SK-N-SH treated with all-trans-retinoic acid at 6 μM for 48 hours (cell line): Measurements from ENCODE around the gene ATN1.

Experiments
- ATAC-seq: fragments of 200-7000 bp; cut with Tn5 transposase; 3 replicates; pipeline ENCODE4 v1.9.1; 2020; ENCODE audit warnings: mild to moderate bottlenecking, moderate library complexity
- ARNTL ChIP-seq: fragments of 450-650 bp; formaldehyde crosslinking; IDR thresholded peaks from 2 replicates; pipeline ENCODE4 v1.5.0; 2020; ENCODE audit warnings: low read depth, mild to moderate bottlenecking, moderate library complexity, borderline replicate concordance
- CSDC2 ChIP-seq: fragments of 250-450 bp; sonication (Bioruptor Pico); IDR thresholded peaks from 2 replicates; pipeline ENCODE4 v1.5.0; 2020; ENCODE audit warnings: mild to moderate bottlenecking, moderate library complexity
- ESRRG ChIP-seq: fragments of 250-450 bp; sonication (Bioruptor Pico); IDR thresholded peaks from 2 replicates; pipeline ENCODE4 v1.6.1; 2021; ENCODE audit warnings: mild to moderate bottlenecking
- GLIS3 ChIP-seq: fragments of 250-450 bp; sonication (Bioruptor Pico); IDR thresholded peaks from 2 replicates; pipeline ENCODE4 v1.5.0; 2020; ENCODE audit warnings: mild to moderate bottlenecking, moderate library complexity
- ISL1 ChIP-seq: fragments of 250-450 bp; sonication (Bioruptor Pico); IDR thresholded peaks from 2 replicates; pipeline ENCODE4 v2.1.2; 2022; ENCODE audit warnings: mild to moderate bottlenecking, moderate library complexity
- OSR1 ChIP-seq: fragments of 250-450 bp; sonication (Bioruptor Pico); IDR thresholded peaks from 2 replicates; pipeline ENCODE4 v1.8.0; 2022; ENCODE audit warnings: moderate library complexity, mild to moderate bottlenecking, inconsistent platforms
- PPARA ChIP-seq: fragments of 250-450 bp; sonication (Bioruptor Pico); IDR thresholded peaks from 2 replicates; pipeline ENCODE4 v1.5.0; 2020; ENCODE audit warnings: mild to moderate bottlenecking, borderline replicate concordance
- RARB ChIP-seq: fragments of 250-450 bp; sonication (Bioruptor Pico); IDR thresholded peaks from 2 replicates; pipeline ENCODE4 v1.8.0; 2021; ENCODE audit warnings: mild to moderate bottlenecking, moderate library complexity
- SNAI2 ChIP-seq: fragments of 250-450 bp; sonication (Bioruptor Pico); IDR thresholded peaks from 2 replicates; pipeline ENCODE4 v1.5.0; 2020; ENCODE audit warnings: mild to moderate bottlenecking, moderate library complexity
- TCF4 ChIP-seq: fragments of 250-450 bp; sonication (Bioruptor Pico); IDR thresholded peaks from 2 replicates; pipeline ENCODE4 v1.8.0; 2021; ENCODE audit warnings: mild to moderate bottlenecking, moderate library complexity, borderline replicate concordance
- TOX ChIP-seq: fragments of 250-450 bp; sonication (Bioruptor Pico); IDR thresholded peaks from 2 replicates; pipeline ENCODE4 v1.8.0; 2021; ENCODE audit warnings: mild to moderate bottlenecking, moderate library complexity, borderline replicate concordance
- ZC3H10 ChIP-seq: fragments of 250-450 bp; sonication (Bioruptor Pico); IDR thresholded peaks from 2 replicates; pipeline ENCODE4 v1.5.1; 2021; ENCODE audit warnings: mild to moderate bottlenecking, moderate library complexity
- ZFP3 ChIP-seq: fragments of 250-450 bp; sonication (Bioruptor Pico); IDR thresholded peaks from 2 replicates; pipeline ENCODE4 v1.5.0; 2020; ENCODE audit warnings: mild to moderate bottlenecking, moderate library complexity
- ZFP30 ChIP-seq: fragments of 450-650 bp; formaldehyde crosslinking; IDR thresholded peaks from 2 replicates; pipeline ENCODE4 v1.5.0; 2022; ENCODE audit warnings: mild to moderate bottlenecking, moderate library complexity
- ZNF565 ChIP-seq: fragments of 450-650 bp; formaldehyde crosslinking; conservative IDR thresholded peaks from 2 replicates; pipeline ENCODE4 v1.5.0; 2020; ENCODE audit warnings: low read depth, mild to moderate bottlenecking, moderate library complexity
- ZNF70 ChIP-seq: fragments of 450-650 bp; formaldehyde crosslinking; IDR thresholded peaks from 2 replicates; pipeline ENCODE4 v1.5.0; 2020; ENCODE audit warnings: mild to moderate bottlenecking, moderate library complexity
- ZNF8 ChIP-seq: fragments of 450-650 bp; formaldehyde crosslinking; IDR thresholded peaks from 2 replicates; pipeline ENCODE4 v1.5.0; 2020; ENCODE audit warnings: mild to moderate bottlenecking, moderate library complexity
- TF ChIP-seq, protein P1 (sequence below): fragments of 250-450 bp; sonication (Bioruptor Pico); IDR thresholded peaks from 2 replicates; pipeline ENCODE4 v1.5.1; 2021; ENCODE audit warnings: mild to moderate bottlenecking, moderate library complexity
- TF ChIP-seq, protein P2 (sequence below): fragments of 250-450 bp; sonication (Bioruptor Pico); IDR thresholded peaks from 2 replicates; pipeline ENCODE4 v1.5.1; 2020; ENCODE audit warnings: low read depth, mild to moderate bottlenecking, moderate library complexity
- TF ChIP-seq, protein P3 (sequence below): fragments of 250-450 bp; sonication (Bioruptor Pico); IDR thresholded peaks from 2 replicates; pipeline ENCODE4 v1.5.0; 2020; ENCODE audit warnings: mild to moderate bottlenecking, moderate library complexity
- TF ChIP-seq, protein P4 (sequence below): fragments of 250-450 bp; sonication (Bioruptor Pico); IDR thresholded peaks from 2 replicates; pipeline ENCODE4 v1.8.0; 2020; ENCODE audit warnings: mild to moderate bottlenecking, moderate library complexity, borderline replicate concordance
- TF ChIP-seq, protein P5 (sequence below): fragments of 250-450 bp; sonication (Bioruptor Pico); IDR thresholded peaks from 2 replicates; pipeline ENCODE4 v1.8.0; 2021; ENCODE audit warnings: low read depth, mild to moderate bottlenecking, moderate library complexity, borderline replicate concordance

Gene ATN1

DNA sequence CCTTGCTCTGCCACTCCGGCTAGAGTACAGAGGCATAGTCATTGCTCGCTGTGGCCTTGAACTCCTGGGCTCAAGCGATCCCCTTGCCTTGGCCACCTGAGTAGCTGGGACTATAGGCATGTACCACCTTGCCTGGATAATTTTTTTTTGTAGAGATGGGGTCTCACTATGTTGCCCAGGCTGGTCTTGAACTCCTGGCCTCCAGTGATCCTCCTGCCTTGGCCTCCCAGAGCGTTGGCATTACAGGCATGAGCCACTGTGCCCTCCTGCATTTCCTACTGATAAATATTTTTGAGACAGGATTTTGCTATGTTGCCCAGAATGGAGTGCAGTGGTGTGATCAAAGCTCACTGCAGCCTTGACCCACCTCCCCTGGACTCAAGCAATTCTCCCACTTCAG, 52.3 kb downstream of the ATN1 start:
- TF ChIP-seq, protein P1, sequence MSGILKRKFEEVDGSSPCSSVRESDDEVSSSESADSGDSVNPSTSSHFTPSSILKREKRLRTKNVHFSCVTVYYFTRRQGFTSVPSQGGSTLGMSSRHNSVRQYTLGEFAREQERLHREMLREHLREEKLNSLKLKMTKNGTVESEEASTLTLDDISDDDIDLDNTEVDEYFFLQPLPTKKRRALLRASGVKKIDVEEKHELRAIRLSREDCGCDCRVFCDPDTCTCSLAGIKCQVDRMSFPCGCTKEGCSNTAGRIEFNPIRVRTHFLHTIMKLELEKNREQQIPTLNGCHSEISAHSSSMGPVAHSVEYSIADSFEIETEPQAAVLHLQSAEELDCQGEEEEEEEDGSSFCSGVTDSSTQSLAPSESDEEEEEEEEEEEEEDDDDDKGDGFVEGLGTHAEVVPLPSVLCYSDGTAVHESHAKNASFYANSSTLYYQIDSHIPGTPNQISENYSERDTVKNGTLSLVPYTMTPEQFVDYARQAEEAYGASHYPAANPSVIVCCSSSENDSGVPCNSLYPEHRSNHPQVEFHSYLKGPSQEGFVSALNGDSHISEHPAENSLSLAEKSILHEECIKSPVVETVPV = no peak
- TF ChIP-seq RARB (CRISPR knock-in tag) (no peak), ZFP30 (CRISPR knock-in tag) (no peak), ZC3H10 (no peak), ISL1 (CRISPR knock-in tag) (no peak), ZNF8 (no peak), ESRRG (no peak), ZNF70 (CRISPR knock-in tag) (no peak), PPARA (CRISPR knock-in tag) (no peak), ZNF565 (CRISPR knock-in tag) (no peak), SNAI2 (CRISPR knock-in tag) (no peak), TCF4 (CRISPR knock-in tag) (no peak), TOX (CRISPR knock-in tag) (no peak), ZFP3 (CRISPR knock-in tag) (no peak)
- TF ChIP-seq, protein P2, sequence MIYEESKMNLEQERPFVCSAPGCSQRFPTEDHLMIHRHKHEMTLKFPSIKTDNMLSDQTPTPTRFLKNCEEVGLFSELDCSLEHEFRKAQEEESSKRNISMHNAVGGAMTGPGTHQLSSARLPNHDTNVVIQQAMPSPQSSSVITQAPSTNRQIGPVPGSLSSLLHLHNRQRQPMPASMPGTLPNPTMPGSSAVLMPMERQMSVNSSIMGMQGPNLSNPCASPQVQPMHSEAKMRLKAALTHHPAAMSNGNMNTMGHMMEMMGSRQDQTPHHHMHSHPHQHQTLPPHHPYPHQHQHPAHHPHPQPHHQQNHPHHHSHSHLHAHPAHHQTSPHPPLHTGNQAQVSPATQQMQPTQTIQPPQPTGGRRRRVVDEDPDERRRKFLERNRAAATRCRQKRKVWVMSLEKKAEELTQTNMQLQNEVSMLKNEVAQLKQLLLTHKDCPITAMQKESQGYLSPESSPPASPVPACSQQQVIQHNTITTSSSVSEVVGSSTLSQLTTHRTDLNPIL (CRISPR knock-in tag) = no peak
- TF ChIP-seq, protein P3, sequence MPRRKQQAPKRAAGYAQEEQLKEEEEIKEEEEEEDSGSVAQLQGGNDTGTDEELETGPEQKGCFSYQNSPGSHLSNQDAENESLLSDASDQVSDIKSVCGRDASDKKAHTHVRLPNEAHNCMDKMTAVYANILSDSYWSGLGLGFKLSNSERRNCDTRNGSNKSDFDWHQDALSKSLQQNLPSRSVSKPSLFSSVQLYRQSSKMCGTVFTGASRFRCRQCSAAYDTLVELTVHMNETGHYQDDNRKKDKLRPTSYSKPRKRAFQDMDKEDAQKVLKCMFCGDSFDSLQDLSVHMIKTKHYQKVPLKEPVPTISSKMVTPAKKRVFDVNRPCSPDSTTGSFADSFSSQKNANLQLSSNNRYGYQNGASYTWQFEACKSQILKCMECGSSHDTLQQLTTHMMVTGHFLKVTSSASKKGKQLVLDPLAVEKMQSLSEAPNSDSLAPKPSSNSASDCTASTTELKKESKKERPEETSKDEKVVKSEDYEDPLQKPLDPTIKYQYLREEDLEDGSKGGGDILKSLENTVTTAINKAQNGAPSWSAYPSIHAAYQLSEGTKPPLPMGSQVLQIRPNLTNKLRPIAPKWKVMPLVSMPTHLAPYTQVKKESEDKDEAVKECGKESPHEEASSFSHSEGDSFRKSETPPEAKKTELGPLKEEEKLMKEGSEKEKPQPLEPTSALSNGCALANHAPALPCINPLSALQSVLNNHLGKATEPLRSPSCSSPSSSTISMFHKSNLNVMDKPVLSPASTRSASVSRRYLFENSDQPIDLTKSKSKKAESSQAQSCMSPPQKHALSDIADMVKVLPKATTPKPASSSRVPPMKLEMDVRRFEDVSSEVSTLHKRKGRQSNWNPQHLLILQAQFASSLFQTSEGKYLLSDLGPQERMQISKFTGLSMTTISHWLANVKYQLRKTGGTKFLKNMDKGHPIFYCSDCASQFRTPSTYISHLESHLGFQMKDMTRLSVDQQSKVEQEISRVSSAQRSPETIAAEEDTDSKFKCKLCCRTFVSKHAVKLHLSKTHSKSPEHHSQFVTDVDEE (CRISPR knock-in tag) = no peak
- TF ChIP-seq, protein P4, sequence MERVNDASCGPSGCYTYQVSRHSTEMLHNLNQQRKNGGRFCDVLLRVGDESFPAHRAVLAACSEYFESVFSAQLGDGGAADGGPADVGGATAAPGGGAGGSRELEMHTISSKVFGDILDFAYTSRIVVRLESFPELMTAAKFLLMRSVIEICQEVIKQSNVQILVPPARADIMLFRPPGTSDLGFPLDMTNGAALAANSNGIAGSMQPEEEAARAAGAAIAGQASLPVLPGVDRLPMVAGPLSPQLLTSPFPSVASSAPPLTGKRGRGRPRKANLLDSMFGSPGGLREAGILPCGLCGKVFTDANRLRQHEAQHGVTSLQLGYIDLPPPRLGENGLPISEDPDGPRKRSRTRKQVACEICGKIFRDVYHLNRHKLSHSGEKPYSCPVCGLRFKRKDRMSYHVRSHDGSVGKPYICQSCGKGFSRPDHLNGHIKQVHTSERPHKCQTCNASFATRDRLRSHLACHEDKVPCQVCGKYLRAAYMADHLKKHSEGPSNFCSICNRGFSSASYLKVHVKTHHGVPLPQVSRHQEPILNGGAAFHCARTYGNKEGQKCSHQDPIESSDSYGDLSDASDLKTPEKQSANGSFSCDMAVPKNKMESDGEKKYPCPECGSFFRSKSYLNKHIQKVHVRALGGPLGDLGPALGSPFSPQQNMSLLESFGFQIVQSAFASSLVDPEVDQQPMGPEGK (CRISPR knock-in tag) = no peak
- TF ChIP-seq, protein P5, sequence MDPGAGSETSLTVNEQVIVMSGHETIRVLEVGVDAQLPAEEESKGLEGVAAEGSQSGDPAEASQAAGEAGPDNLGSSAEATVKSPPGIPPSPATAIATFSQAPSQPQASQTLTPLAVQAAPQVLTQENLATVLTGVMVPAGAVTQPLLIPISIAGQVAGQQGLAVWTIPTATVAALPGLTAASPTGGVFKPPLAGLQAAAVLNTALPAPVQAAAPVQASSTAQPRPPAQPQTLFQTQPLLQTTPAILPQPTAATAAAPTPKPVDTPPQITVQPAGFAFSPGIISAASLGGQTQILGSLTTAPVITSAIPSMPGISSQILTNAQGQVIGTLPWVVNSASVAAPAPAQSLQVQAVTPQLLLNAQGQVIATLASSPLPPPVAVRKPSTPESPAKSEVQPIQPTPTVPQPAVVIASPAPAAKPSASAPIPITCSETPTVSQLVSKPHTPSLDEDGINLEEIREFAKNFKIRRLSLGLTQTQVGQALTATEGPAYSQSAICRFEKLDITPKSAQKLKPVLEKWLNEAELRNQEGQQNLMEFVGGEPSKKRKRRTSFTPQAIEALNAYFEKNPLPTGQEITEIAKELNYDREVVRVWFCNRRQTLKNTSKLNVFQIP (CRISPR knock-in tag) = no peak
- ATAC-seq = no peak

DNA sequence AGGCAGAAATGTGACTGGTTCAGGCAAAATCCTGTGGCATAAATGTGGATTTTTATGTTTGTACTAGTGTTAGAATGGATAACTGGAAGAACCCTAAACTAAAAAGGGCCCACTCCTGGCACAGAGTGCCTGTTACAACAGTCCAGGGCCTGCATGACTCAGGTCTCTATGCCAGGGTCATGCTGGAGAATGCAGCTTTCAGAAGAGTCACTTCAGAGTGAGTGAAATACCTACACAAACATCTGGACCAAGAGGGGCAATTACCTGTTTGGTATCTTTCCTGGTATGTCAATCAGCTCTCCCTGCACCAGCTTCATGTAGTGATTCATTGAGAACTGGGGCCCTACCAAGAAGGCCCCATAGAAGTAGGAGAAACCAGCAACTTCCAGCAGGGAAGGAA, 53.0 kb downstream of the ATN1 start:
- TF ChIP-seq GLIS3 (no peak), ZC3H10 (no peak), ZNF70 (CRISPR knock-in tag) (no peak), CSDC2 (CRISPR knock-in tag) (no peak), ESRRG (no peak), PPARA (CRISPR knock-in tag) (no peak), ISL1 (CRISPR knock-in tag) (no peak), TCF4 (CRISPR knock-in tag) (no peak), ZNF8 (no peak), ARNTL (CRISPR knock-in tag) (no peak), ZFP3 (CRISPR knock-in tag) (no peak), TOX (CRISPR knock-in tag) (no peak), OSR1 (CRISPR knock-in tag) (no peak)
- TF ChIP-seq, protein P4 (CRISPR knock-in tag) = no peak
- TF ChIP-seq, protein P1 = no peak
- TF ChIP-seq, protein P5 (CRISPR knock-in tag) = no peak
- TF ChIP-seq, protein P2 (CRISPR knock-in tag) = no peak
- no peak for ATAC-seq
